Parathyroid adenoma (tissue), 2 donors: Measurements from ENCODE around the gene TNFRSF11A.
A peak's percentile ranks its signal among the peaks of the same experiment; 100 is the strongest.

Experiments used
- H2AFZ ChIP-seq: fragments of 300-600 bp; sonication (generic); one replicate; pipeline ENCODE4 v1.7.0; 2017; ENCODE audit warnings: antibody characterized with exemption, mild to moderate bottlenecking
- H3K27ac ChIP-seq: fragments of 300-600 bp; sonication (generic); one replicate; pipeline ENCODE4 v1.7.0; 2017
- H3K27me3 ChIP-seq: fragments of 300-600 bp; sonication (generic); one replicate; pipeline ENCODE4 v1.7.0; 2017; ENCODE audit warnings: low read length; ENCODE audit not compliant: control insufficient read depth, insufficient read depth
- H3K36me3 ChIP-seq: fragments of 300-600 bp; sonication (generic); one replicate; pipeline ENCODE4 v1.7.0; 2017; ENCODE audit warnings: low read length; ENCODE audit not compliant: control insufficient read depth, insufficient read depth
- H3K4me1 ChIP-seq: fragments of 300-600 bp; sonication (generic); one replicate; pipeline ENCODE4 v1.7.0; 2017; ENCODE audit warnings: control low read depth
- H3K4me2 ChIP-seq: fragments of 300-600 bp; sonication (generic); one replicate; pipeline ENCODE4 v1.7.0; 2017; ENCODE audit warnings: low read length
- H3K4me3 ChIP-seq: fragments of 300-600 bp; sonication (generic); one replicate; pipeline ENCODE4 v1.7.0; 2017; ENCODE audit warnings: low read depth, low read length
- H3K79me2 ChIP-seq: fragments of 300-600 bp; sonication (generic); one replicate; pipeline ENCODE4 v1.7.0; 2017; ENCODE audit warnings: control low read depth
- H3K9ac ChIP-seq: fragments of 300-600 bp; sonication (generic); one replicate; pipeline ENCODE4 v1.7.0; 2017; ENCODE audit warnings: mild to moderate bottlenecking
- H3K9me3 ChIP-seq: fragments of 300-600 bp; sonication (generic); one replicate; pipeline ENCODE4 v1.7.0; 2017; ENCODE audit warnings: low read length; ENCODE audit not compliant: control insufficient read depth
- CTCF ChIP-seq: fragments of 300-600 bp; sonication (generic); IDR thresholded peaks from one replicate; pipeline ENCODE4 v1.7.0; 2017; ENCODE audit warnings: antibody characterized with exemption, mild to moderate bottlenecking
- donor health status: primary hyperparathyroidism.

The TNFRSF11A gene

GRCh38 chr18:62388855-62389760 is 64.0 kb downstream of the TNFRSF11A start:
- no peaks in the 10 kb centered on the region for H3K4me1 ChIP-seq
- H3K27me3 ChIP-seq: no peaks in the 10 kb centered on the region

GRCh38 chr18:62389761-62390481 is 64.8 kb downstream of the TNFRSF11A start:
- H3K9me3 ChIP-seq: no peaks in the 10 kb centered on the region
- no peaks in the 10 kb centered on the region for H3K27me3 ChIP-seq
- H3K9ac ChIP-seq: no peak overlapping the region
- no peak overlapping the region for H3K4me2 ChIP-seq
- H3K4me3 ChIP-seq: no peak overlapping the region
- no peaks in the 10 kb centered on the region for H3K79me2 ChIP-seq
- H2AFZ ChIP-seq: no peak overlapping the region
- TF ChIP-seq CTCF: no peak
- no peaks in the 10 kb centered on the region for H3K36me3 ChIP-seq
- no peak overlapping the region for H3K27ac ChIP-seq
- no peaks in the 10 kb centered on the region for H3K4me1 ChIP-seq

More at GRCh38 chr18:62388855-62389760, 64.0 kb downstream of the TNFRSF11A start:
- H3K9ac ChIP-seq: no peak overlapping the region
- H3K4me3 ChIP-seq: no peak overlapping the region
- H2AFZ ChIP-seq: no peak overlapping the region
- no peaks in the 10 kb centered on the region for H3K79me2 ChIP-seq
- no peak overlapping the region for H3K4me2 ChIP-seq
- H3K27ac ChIP-seq: no peak overlapping the region
- TF ChIP-seq CTCF: no peak
- H3K36me3 ChIP-seq: no peaks in the 10 kb centered on the region
- no peaks in the 10 kb centered on the region for H3K9me3 ChIP-seq

- no peak overlapping the region for H3K27ac ChIP-seq
- no peaks in the 10 kb centered on the region for H3K27me3 ChIP-seq
- H3K9ac ChIP-seq: no peak overlapping the region
- H3K4me1 ChIP-seq: no peaks in the 10 kb centered on the region
- H2AFZ ChIP-seq: peak overlapping the region; percentile 7
- no peak for TF ChIP-seq CTCF
- no peaks in the 10 kb centered on the region for H3K79me2 ChIP-seq
- no peaks in the 10 kb centered on the region for H3K36me3 ChIP-seq
- no peak overlapping the region for H3K4me3 ChIP-seq
- no peak overlapping the region for H3K4me2 ChIP-seq
- H3K9me3 ChIP-seq: no peaks in the 10 kb centered on the region
These were observed 69.1 kb downstream of the TNFRSF11A start for GRCh38 chr18:62394006-62394763.

- no peak overlapping the region for H3K9ac ChIP-seq
- H3K9me3 ChIP-seq: no peaks in the 10 kb centered on the region
- TF ChIP-seq CTCF: no peak
- H3K79me2 ChIP-seq: no peaks in the 10 kb centered on the region
- no peak overlapping the region for H3K4me3 ChIP-seq
- H3K4me1 ChIP-seq: peaks cover 2% of the 10 kb centered on the region
- H3K27me3 ChIP-seq: no peaks in the 10 kb centered on the region
- no peaks in the 10 kb centered on the region for H3K36me3 ChIP-seq
- H2AFZ ChIP-seq: no peak overlapping the region
- H3K4me2 ChIP-seq: no peak overlapping the region
- H3K27ac ChIP-seq: no peak overlapping the region
These were observed 71.3 kb downstream of the TNFRSF11A start for GRCh38 chr18:62396381-62396780.
